ENCODE results near the gene BOK.

The BOK gene

GRCh38 chr2:241586564-241587264 lies 28.2 kb downstream of the BOK start:
- TF ChIP-seq REST (IDR thresholded peaks at IDR 0.05; ENCODE audit: insufficient read depth in 1 of 2, low read depth in 2 of 2, low read length in 2 of 2): no peak
- TF ChIP-seq POLR2AphosphoS5 (IDR thresholded peaks at IDR 0.05; ENCODE audit: low read depth, low read length): no peak
- no peak for TF ChIP-seq SIN3A (IDR thresholded peaks at IDR 0.05; ENCODE audit: borderline replicate concordance, insufficient read depth, low read length)
- TF ChIP-seq TAF1 (IDR thresholded peaks at IDR 0.05; ENCODE audit: borderline replicate concordance, insufficient read depth, low read length): no peak
- no peak for TF ChIP-seq FOXP2 (optimal IDR thresholded peaks at IDR 0.05; ENCODE audit: borderline replicate concordance, extremely low read depth, extremely low read length, insufficient read depth)

DNA sequence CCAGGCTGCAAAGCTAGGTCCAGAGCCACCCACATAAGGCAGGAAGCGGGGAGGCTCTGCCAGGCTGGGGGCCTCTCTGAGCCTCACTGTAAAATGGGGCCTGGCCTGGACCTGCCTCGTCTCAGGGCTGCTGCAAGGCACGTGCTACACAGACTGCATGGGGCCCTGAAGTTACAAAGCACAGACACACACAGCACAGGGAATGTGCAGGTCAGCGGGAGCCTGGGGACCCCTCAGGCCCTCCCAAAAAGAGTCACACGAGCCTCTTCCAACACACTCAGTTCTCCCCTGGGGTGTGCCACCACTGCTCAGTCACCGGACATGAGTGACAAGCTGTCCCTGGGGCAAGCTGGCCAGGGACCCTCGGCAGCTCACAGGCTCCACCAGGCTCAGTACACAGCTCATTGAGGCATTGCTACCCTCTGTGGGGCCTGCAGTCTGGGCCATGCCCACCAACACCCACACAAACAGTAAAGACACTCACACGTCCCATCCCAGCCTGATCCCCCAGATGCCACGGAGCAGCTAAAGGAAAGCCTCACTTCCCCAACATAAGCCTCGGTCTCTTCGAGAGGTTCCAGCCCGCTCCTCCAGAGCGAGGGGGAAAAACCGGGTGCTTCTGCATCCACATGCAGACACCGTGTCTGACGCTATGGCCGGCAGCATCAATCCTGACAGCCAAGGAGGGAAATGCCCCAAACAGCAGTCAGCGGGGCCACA lies 33.7 kb downstream of the BOK start:
- TF ChIP-seq FOXP2 (optimal IDR thresholded peaks at IDR 0.05; ENCODE audit: borderline replicate concordance, extremely low read depth, extremely low read length, insufficient read depth) (no peak), POLR2AphosphoS5 (IDR thresholded peaks at IDR 0.05; ENCODE audit: low read depth, low read length) (no peak), TAF1 (IDR thresholded peaks at IDR 0.05; ENCODE audit: borderline replicate concordance, insufficient read depth, low read length) (no peak), REST (IDR thresholded peaks at IDR 0.05; ENCODE audit: insufficient read depth in 1 of 2, low read depth in 2 of 2, low read length in 2 of 2) (no peak)

GRCh38 chr2:241593271-241593670 lies 34.7 kb downstream of the BOK start:
- TF ChIP-seq TAF1 (IDR thresholded peaks at IDR 0.05; ENCODE audit: borderline replicate concordance, insufficient read depth, low read length) (no peak), POLR2AphosphoS5 (IDR thresholded peaks at IDR 0.05; ENCODE audit: low read depth, low read length) (no peak), SIN3A (IDR thresholded peaks at IDR 0.05; ENCODE audit: borderline replicate concordance, insufficient read depth, low read length) (no peak), FOXP2 (optimal IDR thresholded peaks at IDR 0.05; ENCODE audit: borderline replicate concordance, extremely low read depth, extremely low read length, insufficient read depth) (no peak), REST (IDR thresholded peaks at IDR 0.05; ENCODE audit: insufficient read depth in 1 of 2, low read depth in 2 of 2, low read length in 2 of 2) (no peak)

GRCh38 chr2:241595600-241596140 lies 37.1 kb downstream of the BOK start:
- TF ChIP-seq SIN3A (IDR thresholded peaks at IDR 0.05; ENCODE audit: borderline replicate concordance, insufficient read depth, low read length): no peak
- no peak for TF ChIP-seq TAF1 (IDR thresholded peaks at IDR 0.05; ENCODE audit: borderline replicate concordance, insufficient read depth, low read length)
- no peak for TF ChIP-seq FOXP2 (optimal IDR thresholded peaks at IDR 0.05; ENCODE audit: borderline replicate concordance, extremely low read depth, extremely low read length, insufficient read depth)
- no peak for TF ChIP-seq REST (IDR thresholded peaks at IDR 0.05; ENCODE audit: insufficient read depth in 1 of 2, low read depth in 2 of 2, low read length in 2 of 2)
- no peak for TF ChIP-seq POLR2AphosphoS5 (IDR thresholded peaks at IDR 0.05; ENCODE audit: low read depth, low read length)
